ENCODE data around the gene SFMBT2.

DNA sequence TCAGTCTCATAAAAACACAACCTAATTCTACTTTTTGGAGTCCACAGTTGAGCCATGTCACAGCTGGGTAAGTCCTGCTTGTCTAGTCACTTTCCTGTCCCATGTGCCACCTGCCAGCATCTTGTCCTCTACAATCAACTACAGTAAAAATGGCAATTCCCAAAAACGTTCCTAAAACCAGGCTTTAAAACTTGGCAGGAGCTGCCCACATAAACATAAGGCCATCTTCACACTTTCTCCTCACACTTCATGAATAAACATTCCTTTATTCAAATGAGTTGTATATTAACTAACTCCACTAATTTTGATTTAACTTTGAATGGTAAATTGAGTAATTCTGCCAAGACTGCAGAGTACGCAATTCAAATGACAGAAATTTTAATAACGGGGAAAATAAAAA lies 49.5 kb downstream of the SFMBT2 start:
- TF ChIP-seq, protein P1, sequence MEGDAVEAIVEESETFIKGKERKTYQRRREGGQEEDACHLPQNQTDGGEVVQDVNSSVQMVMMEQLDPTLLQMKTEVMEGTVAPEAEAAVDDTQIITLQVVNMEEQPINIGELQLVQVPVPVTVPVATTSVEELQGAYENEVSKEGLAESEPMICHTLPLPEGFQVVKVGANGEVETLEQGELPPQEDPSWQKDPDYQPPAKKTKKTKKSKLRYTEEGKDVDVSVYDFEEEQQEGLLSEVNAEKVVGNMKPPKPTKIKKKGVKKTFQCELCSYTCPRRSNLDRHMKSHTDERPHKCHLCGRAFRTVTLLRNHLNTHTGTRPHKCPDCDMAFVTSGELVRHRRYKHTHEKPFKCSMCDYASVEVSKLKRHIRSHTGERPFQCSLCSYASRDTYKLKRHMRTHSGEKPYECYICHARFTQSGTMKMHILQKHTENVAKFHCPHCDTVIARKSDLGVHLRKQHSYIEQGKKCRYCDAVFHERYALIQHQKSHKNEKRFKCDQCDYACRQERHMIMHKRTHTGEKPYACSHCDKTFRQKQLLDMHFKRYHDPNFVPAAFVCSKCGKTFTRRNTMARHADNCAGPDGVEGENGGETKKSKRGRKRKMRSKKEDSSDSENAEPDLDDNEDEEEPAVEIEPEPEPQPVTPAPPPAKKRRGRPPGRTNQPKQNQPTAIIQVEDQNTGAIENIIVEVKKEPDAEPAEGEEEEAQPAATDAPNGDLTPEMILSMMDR (IDR thresholded peaks at IDR 0.05 in 2 of 3, conservative IDR thresholded peaks at IDR 0.05 in 1 of 3; ENCODE audit: borderline replicate concordance in 1 of 3, insufficient read depth in 1 of 3, low read depth in 2 of 3, low read length in 2 of 3), result no peak
- TF ChIP-seq ELF1 (IDR thresholded peaks at IDR 0.05; ENCODE audit: borderline replicate concordance, low read depth), result no peak
- no peak for TF ChIP-seq SRF (IDR thresholded peaks at IDR 0.05; ENCODE audit: low read depth)
- TF ChIP-seq SP1 (IDR thresholded peaks at IDR 0.05; ENCODE audit: low read depth), result no peak
- no peak for TF ChIP-seq EZH2phosphoT487 (IDR thresholded peaks at IDR 0.05; ENCODE audit: borderline replicate concordance)

Data from HCT116 (cell line).